Vagina (tissue), 2 donors: ENCODE data around the gene BCAS1. TPM values are rescaled to one million over a fixed set of nuclear protein-coding genes. Genes with fewer than 3 reads are reported as not detected.

Experiments
- DNase-seq, 2 donors: peaks; one replicate each; pipeline ENCODE4 v3.0.0-alpha.2; 2017; ENCODE audit errors: extremely low spot score in 2 of 2
- H3K27ac ChIP-seq: fragments of 200-600 bp; sonication (generic); one replicate; pipeline ENCODE4 v1.5.1; 2019
- H3K27me3 ChIP-seq: fragments of 200-600 bp; sonication (generic); one replicate; pipeline ENCODE4 v1.5.1; 2019
- H3K36me3 ChIP-seq, 2 donors: fragments of 200-600 bp; sonication (generic); one replicate each; pipeline ENCODE4 v1.5.1; 2017 to 2019
- H3K4me1 ChIP-seq: fragments of 200-600 bp; sonication (generic); one replicate; pipeline ENCODE4 v1.5.1; 2019
- H3K4me3 ChIP-seq, 2 donors: fragments of 200-600 bp; sonication (generic); 1 replicate in 1 of 2; 2 replicates in 1 of 2; pipeline ENCODE4 v1.5.1; 2016 to 2019
- H3K9me3 ChIP-seq: fragments of 200-600 bp; sonication (generic); one replicate; pipeline ENCODE4 v1.5.1; 2019
- CTCF ChIP-seq, 3 experiments: fragments of 450-650 bp in 2 of 3; fragments of 200-600 bp in 1 of 3; sonication (generic) in 1 of 3; IDR thresholded peaks; one replicate each; pipeline ENCODE4 v1.5.1; 2017 to 2019; ENCODE audit warnings: antibody characterized with exemption in 3 of 3, mild to moderate bottlenecking in 2 of 3, moderate library complexity in 2 of 3
- POLR2A ChIP-seq, 2 donors: fragments of 450-650 bp; IDR thresholded peaks; one replicate each; pipeline ENCODE4 v1.6.1; 2017; ENCODE audit warnings: antibody characterized with exemption in 2 of 2, mild to moderate bottlenecking in 2 of 2, moderate library complexity in 2 of 2
- POLR2AphosphoS5 ChIP-seq, 2 donors: sonication (generic); formaldehyde crosslinking; IDR thresholded peaks; one replicate each; pipeline ENCODE4 v1.9.0; 2017; ENCODE audit warnings: antibody characterized with exemption in 2 of 2, mild to moderate bottlenecking in 2 of 2, low read depth in 1 of 2; ENCODE audit not compliant: insufficient read depth in 1 of 2
- intact Hi-C: fragments of 100-400 bp; cut with DNase I; formaldehyde crosslinking; loops from one replicate; pipeline ENCODE4 v1.15.1; 2023
- total RNA-seq: library from RNA; depleted of rRNA; stranded (reverse); fragments of >200 nt; gene quantifications from one replicate; pipeline ENCODE4 v1.2.3, GENCODE V29; 2016

The BCAS1 gene
- total RNA-seq, 1 donor from 2014 or later: 2.7 TPM

GRCh38 chr20:53946106-53946505 lies 124.3 kb downstream of the BCAS1 start:
- DNase-seq: peak in 1 of 2 donors; percentile 8
- H3K4me3 ChIP-seq: no peak overlapping the region
- no peaks in the 10 kb centered on the region for H3K9me3 ChIP-seq
- no peak for TF ChIP-seq CTCF (IDR thresholded peaks at IDR 0.05)
- no peak for TF ChIP-seq POLR2A (IDR thresholded peaks at IDR 0.05)
- TF ChIP-seq POLR2AphosphoS5 (IDR thresholded peaks at IDR 0.05; ENCODE audit: insufficient read depth in 1 of 2, low read depth in 1 of 2): no peak
- no peak overlapping the region for H3K27ac ChIP-seq
- intact Hi-C loops: no loop called here
- no peaks in the 10 kb centered on the region for H3K27me3 ChIP-seq
- H3K36me3 ChIP-seq: no peaks in the 10 kb centered on the region
- peaks cover 28% of the 10 kb centered on the region for H3K4me1 ChIP-seq

GRCh38 chr20:53945478-53945877 lies 124.9 kb downstream of the BCAS1 start:
- Histone ChIP-seq H3K9me3 (no peaks in the 10 kb centered on the region), H3K27me3 (no peaks in the 10 kb centered on the region), H3K36me3 (no peaks in the 10 kb centered on the region), H3K4me3 (no peak overlapping the region), H3K27ac (no peak overlapping the region), H3K4me1 (peaks cover 34% of the 10 kb centered on the region)
- TF ChIP-seq POLR2AphosphoS5 (IDR thresholded peaks at IDR 0.05; ENCODE audit: insufficient read depth in 1 of 2, low read depth in 1 of 2) (no peak), POLR2A (IDR thresholded peaks at IDR 0.05) (no peak), CTCF (IDR thresholded peaks at IDR 0.05) (no peak)
- intact Hi-C loops: no loop called here
- peak in 1 of 2 donors; percentile 18 for DNase-seq

GRCh38 chr20:53944796-53945195 lies 125.6 kb downstream of the BCAS1 start:
- H3K36me3 ChIP-seq: no peaks in the 10 kb centered on the region
- no peak overlapping the region for H3K27ac ChIP-seq
- no peaks in the 10 kb centered on the region for H3K27me3 ChIP-seq
- no peaks in the 10 kb centered on the region for H3K9me3 ChIP-seq
- peak in 1 of 2 donors; percentile 62 for DNase-seq
- intact Hi-C loops: no loop called here
- TF ChIP-seq POLR2A (IDR thresholded peaks at IDR 0.05) (no peak), CTCF (IDR thresholded peaks at IDR 0.05) (no peak), POLR2AphosphoS5 (IDR thresholded peaks at IDR 0.05; ENCODE audit: insufficient read depth in 1 of 2, low read depth in 1 of 2) (no peak)
- no peak overlapping the region for H3K4me3 ChIP-seq
- peaks cover 37% of the 10 kb centered on the region for H3K4me1 ChIP-seq

GRCh38 chr20:53943522-53944291 lies 126.7 kb downstream of the BCAS1 start:
- intact Hi-C loops: no loop called here
- Histone ChIP-seq H3K4me3 (no peak overlapping the region), H3K9me3 (no peaks in the 10 kb centered on the region), H3K27me3 (no peaks in the 10 kb centered on the region), H3K4me1 (peaks cover 35% of the 10 kb centered on the region), H3K27ac (no peak overlapping the region), H3K36me3 (no peaks in the 10 kb centered on the region)
- no peak for TF ChIP-seq POLR2A (IDR thresholded peaks at IDR 0.05)
- TF ChIP-seq CTCF (IDR thresholded peaks at IDR 0.05): peak in 2 of 3 experiments; percentile 11 to 53
- no peak for TF ChIP-seq POLR2AphosphoS5 (IDR thresholded peaks at IDR 0.05; ENCODE audit: insufficient read depth in 1 of 2, low read depth in 1 of 2)
- DNase-seq: no peak

GRCh38 chr20:53942973-53943372 lies 127.4 kb downstream of the BCAS1 start:
- TF ChIP-seq CTCF (IDR thresholded peaks at IDR 0.05): no peak
- no peak for TF ChIP-seq POLR2A (IDR thresholded peaks at IDR 0.05)
- TF ChIP-seq POLR2AphosphoS5 (IDR thresholded peaks at IDR 0.05; ENCODE audit: insufficient read depth in 1 of 2, low read depth in 1 of 2): no peak
- H3K27me3 ChIP-seq: no peaks in the 10 kb centered on the region
- peak in 1 of 2 donors; percentile 29 for DNase-seq
- no peak overlapping the region for H3K4me3 ChIP-seq
- intact Hi-C loops: no loop called here
- peaks cover 35% of the 10 kb centered on the region for H3K4me1 ChIP-seq
- H3K9me3 ChIP-seq: no peaks in the 10 kb centered on the region
- no peaks in the 10 kb centered on the region for H3K36me3 ChIP-seq
- H3K27ac ChIP-seq: no peak overlapping the region
